ENCODE measurements around the gene CCL14.
A peak's percentile ranks its signal among the peaks of the same experiment; 100 is the strongest.

CCL14 gene

DNA sequence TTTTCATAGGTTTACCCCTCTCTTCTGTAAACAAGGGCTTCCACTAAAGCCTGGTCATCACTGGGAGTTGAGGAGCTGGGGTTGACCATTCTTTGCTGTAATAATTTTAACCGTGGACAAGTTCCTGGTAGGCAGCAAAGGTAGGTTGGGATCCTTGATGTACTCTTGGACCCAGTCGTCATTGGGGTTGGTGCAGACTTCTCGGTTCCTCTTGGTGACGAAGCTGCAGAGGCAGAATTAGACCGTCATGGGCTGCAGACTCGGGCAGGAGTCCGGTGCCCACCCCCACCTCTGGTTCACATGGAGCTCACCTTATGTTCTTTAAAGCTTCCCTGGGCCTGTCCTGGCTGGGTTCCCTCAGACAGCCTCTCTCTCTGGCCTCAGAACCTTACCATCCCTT is 9.0 kb downstream of the CCL14 start:
- H3K79me1 ChIP-seq (ENCODE audit: low read length) = no peaks in the 10 kb centered on the region
- no peaks in the 10 kb centered on the region for H3K79me2 ChIP-seq (ENCODE audit: control insufficient read depth, insufficient read depth, low read length, poor library complexity)
- no peak overlapping the region for H2AK5ac ChIP-seq (ENCODE audit: low read length)
- no peaks in the 10 kb centered on the region for H3K9me3 ChIP-seq (ENCODE audit: insufficient read depth, low read depth, low read length)
- H3K23ac ChIP-seq (ENCODE audit: low read length) = no peak overlapping the region
- H3K4me3 ChIP-seq (ENCODE audit: low read depth, low read length) = no peak overlapping the region
- H3K18ac ChIP-seq (ENCODE audit: low read length) = no peak overlapping the region
- no peak overlapping the region for H4K91ac ChIP-seq (ENCODE audit: low read depth, low read length)
- DNase-seq = no peak
- no peak overlapping the region for H3K4me2 ChIP-seq (ENCODE audit: low read length)
- H2BK5ac ChIP-seq (ENCODE audit: low read depth, low read length, poor library complexity) = no peak overlapping the region
- H3K4ac ChIP-seq (ENCODE audit: low read depth, low read length) = no peak overlapping the region
- no peak overlapping the region for H3K9ac ChIP-seq (ENCODE audit: low read length)
- H3K27ac ChIP-seq (ENCODE audit: low read depth, low read length) = no peak overlapping the region
- no peak overlapping the region for H2AFZ ChIP-seq (ENCODE audit: insufficient read depth, low read length, poor library complexity)
- no peak overlapping the region for H3K14ac ChIP-seq (ENCODE audit: low read length)
- H3K4me1 ChIP-seq (ENCODE audit: control insufficient read depth in 1 of 2, insufficient read depth in 2 of 2, low read length in 2 of 2) = no peaks in the 10 kb centered on the region
- H4K12ac ChIP-seq (ENCODE audit: low read depth, low read length) = no peak overlapping the region
- no peaks in the 10 kb centered on the region for H3K27me3 ChIP-seq (ENCODE audit: insufficient read depth, low read length)
- H2BK120ac ChIP-seq (ENCODE audit: insufficient read depth, low read length, poor library complexity) = no peak overlapping the region
- no peak overlapping the region for H2BK12ac ChIP-seq (ENCODE audit: low read length)
- no CpG with 5 or more reads among the region's 7 CpGs for WGBS (ENCODE audit: extremely low coverage, insufficient coverage, insufficient read length)
- H4K8ac ChIP-seq (ENCODE audit: low read depth, low read length) = no peak overlapping the region
- no peaks in the 10 kb centered on the region for H3K36me3 ChIP-seq (ENCODE audit: control insufficient read depth in 1 of 2, insufficient read depth in 2 of 2, low read length in 2 of 2)

DNA sequence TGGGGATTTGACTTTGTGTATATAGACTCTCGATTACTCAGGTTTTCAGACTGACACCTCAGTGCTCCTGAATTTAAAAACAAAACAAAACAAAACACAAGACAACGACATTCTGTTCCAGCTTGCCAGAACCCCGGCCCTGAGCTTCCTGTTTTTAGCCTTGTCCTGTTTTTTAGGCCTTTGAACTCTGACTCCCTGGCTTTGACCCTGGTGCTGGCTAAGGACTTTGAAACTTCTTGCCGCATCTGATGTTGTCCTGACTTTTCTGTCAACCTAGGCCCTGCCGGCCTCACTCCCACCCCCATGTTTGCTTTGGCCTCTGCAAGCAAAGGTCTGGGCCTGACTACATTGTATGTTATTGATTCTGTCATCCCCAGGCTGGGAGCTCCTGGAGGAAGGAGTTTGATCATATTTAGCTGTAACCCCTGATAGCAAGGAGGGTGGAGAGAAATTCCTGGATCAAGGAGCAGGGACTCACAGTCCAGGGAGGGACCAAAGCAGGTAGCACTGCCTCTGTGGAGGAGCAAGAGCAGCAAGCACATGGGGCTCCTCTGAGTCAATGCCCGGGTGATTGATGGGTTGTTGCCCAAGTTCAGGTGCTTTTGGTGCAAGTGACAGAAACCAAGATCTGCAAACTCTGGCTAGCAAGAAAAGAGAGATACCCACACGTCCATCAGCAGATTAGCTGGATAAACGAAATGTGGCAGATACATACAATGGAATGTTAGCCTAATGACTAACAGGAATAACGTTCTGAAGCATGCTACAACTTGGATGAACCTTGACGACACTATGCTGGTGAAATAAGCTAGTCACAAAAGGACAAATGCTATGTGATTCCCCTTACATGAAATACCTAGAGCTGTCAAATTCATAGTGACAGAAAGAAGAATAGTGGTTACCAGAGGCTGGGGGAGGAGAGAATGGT is 12.9 kb downstream of the CCL14 start:
- Histone ChIP-seq H3K4me1 (ENCODE audit: control insufficient read depth in 1 of 2, insufficient read depth in 2 of 2, low read length in 2 of 2) (no peaks in the 10 kb centered on the region), H2AK5ac (ENCODE audit: low read length) (no peak overlapping the region), H3K14ac (ENCODE audit: low read length) (no peak overlapping the region), H2BK5ac (ENCODE audit: low read depth, low read length, poor library complexity) (no peak overlapping the region), H3K27ac (ENCODE audit: low read depth, low read length) (no peak overlapping the region), H3K23ac (ENCODE audit: low read length) (no peak overlapping the region), H2AFZ (ENCODE audit: insufficient read depth, low read length, poor library complexity) (no peak overlapping the region), H3K4me2 (ENCODE audit: low read length) (no peak overlapping the region), H2BK12ac (ENCODE audit: low read length) (no peak overlapping the region), H3K27me3 (ENCODE audit: insufficient read depth, low read length) (no peaks in the 10 kb centered on the region), H3K79me1 (ENCODE audit: low read length) (no peaks in the 10 kb centered on the region), H3K79me2 (ENCODE audit: control insufficient read depth, insufficient read depth, low read length, poor library complexity) (no peaks in the 10 kb centered on the region), H3K36me3 (ENCODE audit: control insufficient read depth in 1 of 2, insufficient read depth in 2 of 2, low read length in 2 of 2) (no peaks in the 10 kb centered on the region), H3K18ac (ENCODE audit: low read length) (no peak overlapping the region), H4K8ac (ENCODE audit: low read depth, low read length) (no peak overlapping the region), H2BK120ac (ENCODE audit: insufficient read depth, low read length, poor library complexity) (no peak overlapping the region), H4K12ac (ENCODE audit: low read depth, low read length) (no peak overlapping the region), H3K9ac (ENCODE audit: low read length) (no peak overlapping the region), H3K4ac (ENCODE audit: low read depth, low read length) (no peak overlapping the region), H3K9me3 (ENCODE audit: insufficient read depth, low read depth, low read length) (no peaks in the 10 kb centered on the region), H3K4me3 (ENCODE audit: low read depth, low read length) (no peak overlapping the region), H4K91ac (ENCODE audit: low read depth, low read length) (no peak overlapping the region)
- no CpG with 5 or more reads among the region's 10 CpGs for WGBS (ENCODE audit: extremely low coverage, insufficient coverage, insufficient read length)
- peak in 1 of 2 donors; percentile 36 for DNase-seq

DNA sequence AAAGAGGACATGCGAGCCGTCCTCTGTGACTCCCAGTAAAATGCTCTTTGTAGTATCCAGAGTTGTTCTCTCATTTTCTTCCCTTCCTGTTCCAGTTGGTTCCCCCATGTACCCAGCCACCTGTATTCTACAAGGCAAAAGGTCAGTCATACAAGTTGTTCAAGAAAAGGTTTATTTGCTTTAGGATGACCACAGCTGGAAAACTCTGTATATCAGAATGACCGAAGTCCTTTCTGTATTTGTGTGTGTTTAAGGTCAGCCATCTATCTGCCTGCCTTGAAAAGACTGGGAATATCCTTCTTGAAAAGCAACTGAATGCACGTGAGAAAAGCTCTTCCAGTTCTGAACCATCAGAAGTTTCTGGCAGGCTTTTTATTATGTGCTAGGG is 13.6 kb downstream of the CCL14 start:
- Histone ChIP-seq H4K12ac (ENCODE audit: low read depth, low read length) (no peak overlapping the region), H3K9me3 (ENCODE audit: insufficient read depth, low read depth, low read length) (no peaks in the 10 kb centered on the region), H3K27me3 (ENCODE audit: insufficient read depth, low read length) (no peaks in the 10 kb centered on the region), H3K14ac (ENCODE audit: low read length) (no peak overlapping the region), H3K18ac (ENCODE audit: low read length) (no peak overlapping the region), H3K4me3 (ENCODE audit: low read depth, low read length) (no peak overlapping the region), H2AFZ (ENCODE audit: insufficient read depth, low read length, poor library complexity) (no peak overlapping the region), H3K23ac (ENCODE audit: low read length) (no peak overlapping the region), H3K9ac (ENCODE audit: low read length) (no peak overlapping the region), H2BK5ac (ENCODE audit: low read depth, low read length, poor library complexity) (no peak overlapping the region), H3K79me2 (ENCODE audit: control insufficient read depth, insufficient read depth, low read length, poor library complexity) (no peaks in the 10 kb centered on the region), H3K4me2 (ENCODE audit: low read length) (no peak overlapping the region), H3K36me3 (ENCODE audit: control insufficient read depth in 1 of 2, insufficient read depth in 2 of 2, low read length in 2 of 2) (no peaks in the 10 kb centered on the region), H3K4ac (ENCODE audit: low read depth, low read length) (no peak overlapping the region), H4K91ac (ENCODE audit: low read depth, low read length) (no peak overlapping the region), H3K4me1 (ENCODE audit: control insufficient read depth in 1 of 2, insufficient read depth in 2 of 2, low read length in 2 of 2) (no peaks in the 10 kb centered on the region), H3K79me1 (ENCODE audit: low read length) (no peaks in the 10 kb centered on the region), H2BK12ac (ENCODE audit: low read length) (no peak overlapping the region), H2AK5ac (ENCODE audit: low read length) (no peak overlapping the region), H3K27ac (ENCODE audit: low read depth, low read length) (no peak overlapping the region), H4K8ac (ENCODE audit: low read depth, low read length) (no peak overlapping the region), H2BK120ac (ENCODE audit: insufficient read depth, low read length, poor library complexity) (no peak overlapping the region)
- WGBS (ENCODE audit: extremely low coverage, insufficient coverage, insufficient read length) = no CpG with 5 or more reads among the region's 4 CpGs
- DNase-seq = no peak

DNA sequence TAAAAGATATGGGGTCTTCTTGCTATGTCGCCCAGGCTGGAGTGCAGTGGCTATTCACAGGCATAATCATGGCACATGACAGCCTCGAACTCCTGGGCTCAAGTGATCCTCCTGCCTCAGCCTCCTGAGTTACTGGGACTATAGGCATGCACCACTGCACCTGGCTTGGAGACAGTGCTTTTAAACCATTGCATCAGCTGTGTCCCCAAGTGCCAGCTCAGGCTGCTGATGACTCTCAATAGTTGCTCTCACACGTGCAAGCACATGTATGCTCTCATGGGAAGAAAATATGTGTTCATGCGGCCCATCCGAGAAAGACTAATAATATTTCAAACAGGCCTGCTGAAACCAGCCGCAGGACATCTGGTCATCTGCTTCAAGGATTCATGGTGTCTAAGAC is 14.0 kb downstream of the CCL14 start:
- no peak for DNase-seq
- Histone ChIP-seq H2AK5ac (ENCODE audit: low read length) (no peak overlapping the region), H3K18ac (ENCODE audit: low read length) (no peak overlapping the region), H3K36me3 (ENCODE audit: control insufficient read depth in 1 of 2, insufficient read depth in 2 of 2, low read length in 2 of 2) (no peaks in the 10 kb centered on the region), H2BK5ac (ENCODE audit: low read depth, low read length, poor library complexity) (no peak overlapping the region), H4K12ac (ENCODE audit: low read depth, low read length) (no peak overlapping the region), H3K79me2 (ENCODE audit: control insufficient read depth, insufficient read depth, low read length, poor library complexity) (no peaks in the 10 kb centered on the region), H3K27me3 (ENCODE audit: insufficient read depth, low read length) (no peaks in the 10 kb centered on the region), H3K4me3 (ENCODE audit: low read depth, low read length) (no peak overlapping the region), H3K9me3 (ENCODE audit: insufficient read depth, low read depth, low read length) (no peaks in the 10 kb centered on the region), H3K9ac (ENCODE audit: low read length) (no peak overlapping the region), H3K14ac (ENCODE audit: low read length) (no peak overlapping the region), H2BK120ac (ENCODE audit: insufficient read depth, low read length, poor library complexity) (no peak overlapping the region), H2BK12ac (ENCODE audit: low read length) (no peak overlapping the region), H3K4me2 (ENCODE audit: low read length) (no peak overlapping the region), H3K4ac (ENCODE audit: low read depth, low read length) (no peak overlapping the region), H3K79me1 (ENCODE audit: low read length) (no peaks in the 10 kb centered on the region), H3K4me1 (ENCODE audit: control insufficient read depth in 1 of 2, insufficient read depth in 2 of 2, low read length in 2 of 2) (no peaks in the 10 kb centered on the region), H2AFZ (ENCODE audit: insufficient read depth, low read length, poor library complexity) (no peak overlapping the region), H3K23ac (ENCODE audit: low read length) (no peak overlapping the region), H4K8ac (ENCODE audit: low read depth, low read length) (no peak overlapping the region), H4K91ac (ENCODE audit: low read depth, low read length) (no peak overlapping the region), H3K27ac (ENCODE audit: low read depth, low read length) (no peak overlapping the region)
- WGBS (ENCODE audit: extremely low coverage, insufficient coverage, insufficient read length) = no CpG with 5 or more reads among the region's 6 CpGs
